ENCODE data around the gene COL15A1.

GRCh38 chr9:98973171-98973570, 29.5 kb downstream of the COL15A1 start:
- TF ChIP-seq ARNT (IDR thresholded peaks at IDR 0.05) (no peak), TARDBP (IDR thresholded peaks at IDR 0.05) (no peak), ELF4 (IDR thresholded peaks at IDR 0.05) (no peak), ZNF384 (IDR thresholded peaks at IDR 0.05) (no peak), BHLHE40 (IDR thresholded peaks at IDR 0.05; ENCODE audit: borderline replicate concordance) (no peak), L3MBTL2 (conservative IDR thresholded peaks at IDR 0.05) (no peak), NFRKB (IDR thresholded peaks at IDR 0.05) (no peak), SUZ12 (IDR thresholded peaks at IDR 0.05) (no peak), FOXA1 (IDR thresholded peaks at IDR 0.05) (no peak), SP1 (IDR thresholded peaks at IDR 0.05) (no peak)
